Right lobe of liver (tissue), 4 donors: Measurements from ENCODE around the gene C16orf86.

Source experiments
- POLR2A ChIP-seq: fragments of 450-650 bp; IDR thresholded peaks from one replicate; pipeline ENCODE4 v1.6.1; 2017; ENCODE audit warnings: antibody characterized with exemption, mild to moderate bottlenecking
- TF ChIP-seq, protein P1 (sequence below), 4 donors: fragments of 200-600 bp in 3 of 4; fragments of 450-650 bp in 1 of 4; IDR thresholded peaks; one replicate each; pipeline versions ENCODE4 v1.5.1 to v1.8.0; 2016 to 2022; ENCODE audit warnings: antibody characterized with exemption in 4 of 4, mild to moderate bottlenecking in 2 of 4
- donor health status: DM: no; HTN: no; CAD: no.
- donor health status: DM: no; HTN: no; CAD: no.
- donor health status: DM: no; HTN: yes; CAD: no.

DNA sequence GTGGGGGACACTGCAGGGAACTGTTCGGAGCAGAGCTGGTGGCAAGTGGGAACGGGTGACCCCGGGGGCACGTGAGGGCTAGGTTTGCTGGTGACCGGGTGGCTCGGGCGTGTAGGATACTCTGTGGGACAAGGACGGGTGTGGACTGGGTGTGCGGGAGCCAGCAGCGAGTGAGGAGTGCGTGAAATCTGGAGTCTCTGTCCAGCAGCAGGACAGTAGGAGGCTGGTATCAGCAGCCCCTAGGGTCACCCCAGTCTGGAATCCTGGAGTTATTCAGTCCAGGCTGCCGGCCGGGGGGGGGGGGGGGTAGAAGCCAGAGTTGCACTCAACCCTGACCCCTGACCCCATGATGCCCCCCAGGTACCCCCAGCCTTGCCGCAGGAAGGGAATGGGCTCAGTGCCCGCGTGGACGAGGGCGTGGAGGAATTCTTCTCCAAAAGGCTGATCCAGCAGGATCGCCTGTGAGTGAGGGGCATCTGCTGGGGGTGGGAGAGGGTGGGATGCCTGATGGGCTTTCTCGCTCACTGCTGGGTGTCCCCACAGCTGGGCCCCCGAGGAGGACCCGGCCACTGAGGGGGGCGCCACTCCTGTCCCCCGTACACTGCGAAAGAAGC, 12.7 kb upstream of the C16orf86 start:
- TF ChIP-seq, protein P1, sequence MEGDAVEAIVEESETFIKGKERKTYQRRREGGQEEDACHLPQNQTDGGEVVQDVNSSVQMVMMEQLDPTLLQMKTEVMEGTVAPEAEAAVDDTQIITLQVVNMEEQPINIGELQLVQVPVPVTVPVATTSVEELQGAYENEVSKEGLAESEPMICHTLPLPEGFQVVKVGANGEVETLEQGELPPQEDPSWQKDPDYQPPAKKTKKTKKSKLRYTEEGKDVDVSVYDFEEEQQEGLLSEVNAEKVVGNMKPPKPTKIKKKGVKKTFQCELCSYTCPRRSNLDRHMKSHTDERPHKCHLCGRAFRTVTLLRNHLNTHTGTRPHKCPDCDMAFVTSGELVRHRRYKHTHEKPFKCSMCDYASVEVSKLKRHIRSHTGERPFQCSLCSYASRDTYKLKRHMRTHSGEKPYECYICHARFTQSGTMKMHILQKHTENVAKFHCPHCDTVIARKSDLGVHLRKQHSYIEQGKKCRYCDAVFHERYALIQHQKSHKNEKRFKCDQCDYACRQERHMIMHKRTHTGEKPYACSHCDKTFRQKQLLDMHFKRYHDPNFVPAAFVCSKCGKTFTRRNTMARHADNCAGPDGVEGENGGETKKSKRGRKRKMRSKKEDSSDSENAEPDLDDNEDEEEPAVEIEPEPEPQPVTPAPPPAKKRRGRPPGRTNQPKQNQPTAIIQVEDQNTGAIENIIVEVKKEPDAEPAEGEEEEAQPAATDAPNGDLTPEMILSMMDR (IDR thresholded peaks at IDR 0.05), result no peak
- TF ChIP-seq POLR2A, result no peak
